Measurements from ENCODE around the gene ZNF287.

The ZNF287 gene

GRCh38 chr17:16516594-16517051 is 52.4 kb downstream of the ZNF287 start:
- H3K4me3 ChIP-seq (ENCODE audit: low read depth, low read length): peak overlapping the region; percentile 45
- TF ChIP-seq CTCF (IDR thresholded peaks at IDR 0.05; ENCODE audit: low read depth, low read length): no peak

- no peak overlapping the region for H3K4me3 ChIP-seq (ENCODE audit: low read depth, low read length)
- no peak for TF ChIP-seq CTCF (IDR thresholded peaks at IDR 0.05; ENCODE audit: low read depth, low read length)
These were observed 53.1 kb downstream of the ZNF287 start for GRCh38 chr17:16515933-16516332.

GRCh38 chr17:16513873-16514272 is 55.1 kb downstream of the ZNF287 start:
- TF ChIP-seq CTCF (IDR thresholded peaks at IDR 0.05; ENCODE audit: low read depth, low read length): no peak
- no peak overlapping the region for H3K4me3 ChIP-seq (ENCODE audit: low read depth, low read length)

- H3K4me3 ChIP-seq (ENCODE audit: low read depth, low read length): no peak overlapping the region
- no peak for TF ChIP-seq CTCF (IDR thresholded peaks at IDR 0.05; ENCODE audit: low read depth, low read length)
These were observed 57.0 kb downstream of the ZNF287 start for GRCh38 chr17:16512011-16512410.

GRCh38 chr17:16511593-16511992 is 57.4 kb downstream of the ZNF287 start:
- TF ChIP-seq CTCF (IDR thresholded peaks at IDR 0.05; ENCODE audit: low read depth, low read length): no peak
- H3K4me3 ChIP-seq (ENCODE audit: low read depth, low read length): no peak overlapping the region

- no peak for TF ChIP-seq CTCF (IDR thresholded peaks at IDR 0.05; ENCODE audit: low read depth, low read length)
- no peak overlapping the region for H3K4me3 ChIP-seq (ENCODE audit: low read depth, low read length)
These were observed 61.0 kb downstream of the ZNF287 start for GRCh38 chr17:16507918-16508533.

- no peak for TF ChIP-seq CTCF (IDR thresholded peaks at IDR 0.05; ENCODE audit: low read depth, low read length)
These were observed 62.8 kb downstream of the ZNF287 start for GRCh38 chr17:16506188-16506587.

More at GRCh38 chr17:16506188-16506587, 62.8 kb downstream of the ZNF287 start:
- H3K4me3 ChIP-seq (ENCODE audit: low read depth, low read length): no peak overlapping the region

All from WI38 (cell line).